Measurements from ENCODE around the gene ZNF462. TPM values are rescaled to one million over a fixed set of nuclear protein-coding genes. Genes with fewer than 3 reads are reported as not detected.
A peak's percentile ranks its signal among the peaks of the same experiment; 100 is the strongest.

ZNF462 gene
- total and polyA plus RNA-seq, 5 donors = 5.2 to 34.6 (median 30.7) TPM

- H3K4me3 ChIP-seq (ENCODE audit: low read length) = no peak overlapping the region
- ATAC-seq = no peak
- intact Hi-C loops (cut with DNase I) = no loop called here
- no peaks in the 10 kb centered on the region for H3K9me3 ChIP-seq (ENCODE audit: control insufficient read depth, low read length)
- H3K4me1 ChIP-seq (ENCODE audit: control insufficient read depth, insufficient read depth, low read length) = no peaks in the 10 kb centered on the region
- no peaks in the 10 kb centered on the region for H3K27me3 ChIP-seq (ENCODE audit: control insufficient read depth, insufficient read depth)
- DNase-seq = no peak
- no peak overlapping the region for H3K27ac ChIP-seq (ENCODE audit: low read length)
Observed at GRCh38 chr9:107042606-107043005, 179.6 kb downstream of the ZNF462 start.

- peak in 1 of 3 donors; percentile 42 for DNase-seq
- ATAC-seq = peak in 1 of 2 donors; percentile 33
- intact Hi-C loops (cut with DNase I) = no loop called here
- no peaks in the 10 kb centered on the region for H3K9me3 ChIP-seq (ENCODE audit: control insufficient read depth, low read length)
- no peaks in the 10 kb centered on the region for H3K4me1 ChIP-seq (ENCODE audit: control insufficient read depth, insufficient read depth, low read length)
- no peak overlapping the region for H3K27ac ChIP-seq (ENCODE audit: low read length)
- 50% methylated on average over 5 of the region's 5 CpGs for WGBS
- H3K4me3 ChIP-seq (ENCODE audit: low read length) = no peak overlapping the region
- H3K27me3 ChIP-seq (ENCODE audit: control insufficient read depth, insufficient read depth) = no peaks in the 10 kb centered on the region
Observed at GRCh38 chr9:107043886-107044285, 180.9 kb downstream of the ZNF462 start.

GRCh38 chr9:107044872-107045271 is 181.9 kb downstream of the ZNF462 start:
- no peak for ATAC-seq
- H3K4me1 ChIP-seq (ENCODE audit: control insufficient read depth, insufficient read depth, low read length) = no peaks in the 10 kb centered on the region
- DNase-seq = no peak
- WGBS = 83% methylated on average over 4 of the region's 4 CpGs
- H3K9me3 ChIP-seq (ENCODE audit: control insufficient read depth, low read length) = no peaks in the 10 kb centered on the region
- intact Hi-C loops (cut with DNase I) = no loop called here
- H3K27ac ChIP-seq (ENCODE audit: low read length) = no peak overlapping the region
- no peaks in the 10 kb centered on the region for H3K27me3 ChIP-seq (ENCODE audit: control insufficient read depth, insufficient read depth)
- no peak overlapping the region for H3K4me3 ChIP-seq (ENCODE audit: low read length)

GRCh38 chr9:107046692-107047091 is 183.7 kb downstream of the ZNF462 start:
- intact Hi-C loops (cut with DNase I) = no loop called here
- 98% methylated on average over 1 of the region's 1 CpG for WGBS

GRCh38 chr9:107049046-107049802 is 186.3 kb downstream of the ZNF462 start:
- Histone ChIP-seq H3K4me1 (ENCODE audit: control insufficient read depth, insufficient read depth, low read length) (no peaks in the 10 kb centered on the region), H3K27ac (ENCODE audit: low read length) (no peak overlapping the region), H3K27me3 (ENCODE audit: control insufficient read depth, insufficient read depth) (no peaks in the 10 kb centered on the region), H3K4me3 (ENCODE audit: low read length) (no peak overlapping the region), H3K9me3 (ENCODE audit: control insufficient read depth, low read length) (no peaks in the 10 kb centered on the region)
- no peak for ATAC-seq
- peak in 1 of 3 donors; percentile 23 for DNase-seq
- WGBS = 73% methylated on average over 13 of the region's 13 CpGs
- intact Hi-C loops (cut with DNase I) = no loop called here

More at GRCh38 chr9:107046692-107047091, 183.7 kb downstream of the ZNF462 start:
- Histone ChIP-seq H3K27me3 (ENCODE audit: control insufficient read depth, insufficient read depth) (no peaks in the 10 kb centered on the region), H3K27ac (ENCODE audit: low read length) (no peak overlapping the region), H3K9me3 (ENCODE audit: control insufficient read depth, low read length) (no peaks in the 10 kb centered on the region), H3K4me1 (ENCODE audit: control insufficient read depth, insufficient read depth, low read length) (no peaks in the 10 kb centered on the region), H3K4me3 (ENCODE audit: low read length) (no peak overlapping the region)
- ATAC-seq (no peak), DNase-seq (no peak)

GRCh38 chr9:107049803-107050184 is 186.8 kb downstream of the ZNF462 start:
- H3K4me1 ChIP-seq (ENCODE audit: control insufficient read depth, insufficient read depth, low read length) = no peaks in the 10 kb centered on the region
- intact Hi-C loops (cut with DNase I) = no loop called here
- no peak for DNase-seq
- H3K9me3 ChIP-seq (ENCODE audit: control insufficient read depth, low read length) = no peaks in the 10 kb centered on the region
- ATAC-seq = no peak
- no peaks in the 10 kb centered on the region for H3K27me3 ChIP-seq (ENCODE audit: control insufficient read depth, insufficient read depth)
- H3K4me3 ChIP-seq (ENCODE audit: low read length) = no peak overlapping the region
- H3K27ac ChIP-seq (ENCODE audit: low read length) = no peak overlapping the region
- WGBS = 51% methylated on average over 2 of the region's 2 CpGs

GRCh38 chr9:107051392-107051791 is 188.4 kb downstream of the ZNF462 start:
- 81% methylated on average over 1 of the region's 1 CpG for whole genome bisulfite sequencing
- Histone ChIP-seq H3K4me3 (ENCODE audit: low read length) (no peak overlapping the region), H3K27me3 (ENCODE audit: control insufficient read depth, insufficient read depth) (no peaks in the 10 kb centered on the region), H3K9me3 (ENCODE audit: control insufficient read depth, low read length) (no peaks in the 10 kb centered on the region), H3K4me1 (ENCODE audit: control insufficient read depth, insufficient read depth, low read length) (no peaks in the 10 kb centered on the region), H3K27ac (ENCODE audit: low read length) (no peak overlapping the region)
- ATAC-seq (no peak), DNase-seq (no peak)
- intact Hi-C loops (cut with DNase I) = no loop called here

- H3K27me3 ChIP-seq (ENCODE audit: control insufficient read depth, insufficient read depth) = no peaks in the 10 kb centered on the region
Observed at GRCh38 chr9:107054146-107054545, 191.2 kb downstream of the ZNF462 start.

GRCh38 chr9:107059220-107059619 is 196.3 kb downstream of the ZNF462 start:
- H3K4me3 ChIP-seq (ENCODE audit: low read length) = no peak overlapping the region
- H3K9me3 ChIP-seq (ENCODE audit: control insufficient read depth, low read length) = no peaks in the 10 kb centered on the region
- 71% methylated on average over 2 of the region's 2 CpGs for WGBS
- H3K27ac ChIP-seq (ENCODE audit: low read length) = no peak overlapping the region
- H3K27me3 ChIP-seq (ENCODE audit: control insufficient read depth, insufficient read depth) = no peaks in the 10 kb centered on the region
- no peaks in the 10 kb centered on the region for H3K4me1 ChIP-seq (ENCODE audit: control insufficient read depth, insufficient read depth, low read length)
- DNase-seq (no peak), ATAC-seq (no peak)
- intact Hi-C loops (cut with DNase I) = no loop called here

More at GRCh38 chr9:107054146-107054545, 191.2 kb downstream of the ZNF462 start:
- intact Hi-C loops (cut with DNase I) = no loop called here
- Histone ChIP-seq H3K4me3 (ENCODE audit: low read length) (no peak overlapping the region), H3K27ac (ENCODE audit: low read length) (no peak overlapping the region), H3K4me1 (ENCODE audit: control insufficient read depth, insufficient read depth, low read length) (no peaks in the 10 kb centered on the region), H3K9me3 (ENCODE audit: control insufficient read depth, low read length) (no peaks in the 10 kb centered on the region)
- 60% methylated on average over 2 of the region's 2 CpGs for WGBS
- DNase-seq (no peak), ATAC-seq (no peak)

- no peaks in the 10 kb centered on the region for H3K9me3 ChIP-seq (ENCODE audit: control insufficient read depth, low read length)
- H3K27ac ChIP-seq (ENCODE audit: low read length) = no peak overlapping the region
- no peak for ATAC-seq
- whole genome bisulfite sequencing = 54% methylated on average over 2 of the region's 2 CpGs
- intact Hi-C loops (cut with DNase I) = no loop called here
- H3K4me3 ChIP-seq (ENCODE audit: low read length) = no peak overlapping the region
- no peaks in the 10 kb centered on the region for H3K4me1 ChIP-seq (ENCODE audit: control insufficient read depth, insufficient read depth, low read length)
- H3K27me3 ChIP-seq (ENCODE audit: control insufficient read depth, insufficient read depth) = no peaks in the 10 kb centered on the region
- DNase-seq = no peak
Observed at GRCh38 chr9:107060062-107060461, 197.1 kb downstream of the ZNF462 start.
